T-helper 1 cell (primary cell): ENCODE measurements around the gene TMUB1.

ENCODE experiments used
- DNase-seq, 5 donors: peaks; one replicate each; pipeline ENCODE4 v3.0.0-alpha.2; 2012 to 2020

The TMUB1 gene

GRCh38 chr7:151066273-151066974, 16.9 kb downstream of the TMUB1 start:
- no peak for DNase-seq

GRCh38 chr7:151065516-151065915, 17.8 kb downstream of the TMUB1 start:
- DNase-seq, result no peak

- DNase-seq, result no peak
These were observed 18.3 kb downstream of the TMUB1 start for GRCh38 chr7:151064993-151065392.

GRCh38 chr7:151064454-151064853, 18.8 kb downstream of the TMUB1 start:
- no peak for DNase-seq

- no peak for DNase-seq
These were observed 20.1 kb downstream of the TMUB1 start for GRCh38 chr7:151063212-151063561.

- no peak for DNase-seq
These were observed 20.7 kb downstream of the TMUB1 start for GRCh38 chr7:151062399-151063211.

- DNase-seq, result no peak
These were observed 21.2 kb downstream of the TMUB1 start for GRCh38 chr7:151062111-151062398.

GRCh38 chr7:151061213-151062110, 21.8 kb downstream of the TMUB1 start:
- DNase-seq, result no peak

- no peak for DNase-seq
These were observed 22.7 kb downstream of the TMUB1 start for GRCh38 chr7:151060416-151061212.

GRCh38 chr7:151060113-151060415, 23.2 kb downstream of the TMUB1 start:
- DNase-seq, result no peak

GRCh38 chr7:151059367-151060112, 23.8 kb downstream of the TMUB1 start, which contains the start of gene SLC4A2:
Gene SLC4A2 (plus strand): TSS chr7:151059589. CDS start chr7:151061988, 2,399 bp downstream.
- DNase-seq, result peak; percentile 39 to 68 (median 50)

- no peak for DNase-seq
These were observed 24.4 kb downstream of the TMUB1 start for GRCh38 chr7:151058781-151059366.

GRCh38 chr7:151057989-151058780, 25.1 kb downstream of the TMUB1 start:
- DNase-seq, result peak; percentile 93 to 98 (median 97)

- DNase-seq, result no peak
These were observed 25.7 kb downstream of the TMUB1 start, which contains the start of gene CDK5 for GRCh38 chr7:151057506-151057988. Gene CDK5 (minus strand): TSS chr7:151057897. CDS start chr7:151057848, 49 bp downstream.

GRCh38 chr7:151056666-151057505, 26.4 kb downstream of the TMUB1 start:
- DNase-seq, result no peak

- DNase-seq, result no peak
These were observed 27.0 kb downstream of the TMUB1 start for GRCh38 chr7:151056283-151056665.

- DNase-seq, result no peak
These were observed 29.5 kb downstream of the TMUB1 start for GRCh38 chr7:151053751-151054150.

- no peak for DNase-seq
These were observed 30.2 kb downstream of the TMUB1 start for GRCh38 chr7:151053096-151053495.

- DNase-seq, result peak in 3 of 5 donors; percentile 42 to 57 (median 57)
These were observed 32.2 kb downstream of the TMUB1 start for GRCh38 chr7:151051108-151051507.
